NCI-H2107 treated with DMSO at 0.1 percent for 48 hours (cell line): ENCODE measurements around the gene MS4A10.

Source experiments
- DNase-seq: peaks from one replicate; lab custom pipeline; 2025; ENCODE audit not compliant: unreplicated experiment; lab: John Stamatoyannopoulos, UW

The MS4A10 gene

GRCh38 chr11:60847896-60848295 lies 62.8 kb downstream of the MS4A10 start:
- DNase-seq = no peak

- DNase-seq = no peak
Measured at GRCh38 chr11:60848714-60849151, 63.6 kb downstream of the MS4A10 start.

- DNase-seq = no peak
Measured at GRCh38 chr11:60849641-60850520, 64.7 kb downstream of the MS4A10 start.
